Measurements from ENCODE around the gene TMIGD1. TPM values are rescaled to one million over a fixed set of nuclear protein-coding genes. Genes with fewer than 3 reads are reported as not detected.

TMIGD1 gene
- polyA plus RNA-seq (2013, experiment 1 of 2; ENCODE audit: insufficient read length) = not detected
- not detected for polyA plus RNA-seq (2013, experiment 2 of 2; ENCODE audit: insufficient read length)

- DNase-seq = no peak
Observed at GRCh38 chr17:30333503-30334360, at the start of gene TMIGD1. TMIGD1 (minus strand) TSS chr17:30334057; CDS start chr17:30332133, 1,924 bp downstream.

DNA sequence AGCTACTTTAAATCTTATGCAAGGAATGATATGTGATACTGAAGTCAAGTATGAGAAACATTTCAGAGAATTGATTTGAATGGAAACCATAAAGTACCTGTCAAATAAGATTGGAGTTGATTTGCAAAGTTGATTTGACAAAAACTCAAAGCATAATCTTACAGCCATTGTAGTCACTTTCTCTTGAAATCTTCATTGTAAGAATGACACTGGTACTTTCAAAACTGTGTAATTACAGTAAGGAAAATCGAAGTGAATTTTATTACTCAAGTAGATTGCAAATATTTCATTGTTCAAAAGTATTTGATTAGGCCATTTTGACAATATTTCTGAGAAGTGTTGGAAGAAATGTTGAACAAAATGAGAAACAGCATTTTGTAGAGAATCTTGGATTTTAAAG, 48.5 kb upstream of the TMIGD1 start:
- no peak for DNase-seq

DNA sequence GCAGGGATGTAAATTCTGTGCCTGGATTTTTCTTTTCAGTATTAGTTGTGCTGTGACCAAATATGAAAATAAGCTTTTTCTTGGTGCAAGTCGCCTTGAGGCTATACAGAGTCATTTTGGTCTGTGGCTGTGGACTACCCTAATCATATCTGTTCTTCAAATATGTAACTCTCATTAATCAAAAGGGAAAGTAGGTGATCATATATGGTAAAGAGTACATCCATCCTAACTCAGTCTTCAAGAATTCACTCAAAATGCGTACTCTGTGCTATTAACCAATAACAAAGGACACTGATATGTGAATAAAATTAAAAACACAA, 47.4 kb upstream of the TMIGD1 start:
- no peak for DNase-seq

- DNase-seq = no peak
Observed at GRCh38 chr17:30380643-30381339, 46.9 kb upstream of the TMIGD1 start.

DNA sequence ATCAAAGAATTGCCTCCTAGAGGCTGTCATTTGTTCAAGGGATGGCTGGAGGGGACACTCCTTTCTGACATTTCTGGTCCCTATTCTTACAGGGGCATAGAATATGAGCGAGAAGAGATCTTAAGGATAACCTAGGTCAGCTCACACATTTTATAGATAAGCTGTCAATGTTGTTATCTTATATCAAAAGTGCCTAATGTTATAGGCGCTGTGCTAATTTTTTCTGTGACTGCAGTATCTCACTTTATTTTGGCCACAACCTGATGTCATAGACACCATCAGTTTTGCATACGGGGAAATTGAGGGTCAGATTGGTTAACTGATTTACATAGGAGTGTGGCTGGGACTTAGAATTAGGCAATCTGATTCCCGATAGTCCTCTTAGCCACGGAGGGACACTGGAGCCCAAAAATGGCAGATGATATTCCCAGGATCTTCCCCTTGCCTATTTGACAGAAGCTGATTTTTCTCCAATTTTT, 46.1 kb upstream of the TMIGD1 start:
- no peak for DNase-seq

- no peak for DNase-seq
Observed at GRCh38 chr17:30379303-30379902, 45.5 kb upstream of the TMIGD1 start.

GRCh38 chr17:30378825-30379302, 45.0 kb upstream of the TMIGD1 start, which contains the start of gene CPD:
CPD (plus strand) TSS chr17:30378927; CDS start chr17:30378981, 54 bp downstream.
- peak; percentile 94 for DNase-seq

DNA sequence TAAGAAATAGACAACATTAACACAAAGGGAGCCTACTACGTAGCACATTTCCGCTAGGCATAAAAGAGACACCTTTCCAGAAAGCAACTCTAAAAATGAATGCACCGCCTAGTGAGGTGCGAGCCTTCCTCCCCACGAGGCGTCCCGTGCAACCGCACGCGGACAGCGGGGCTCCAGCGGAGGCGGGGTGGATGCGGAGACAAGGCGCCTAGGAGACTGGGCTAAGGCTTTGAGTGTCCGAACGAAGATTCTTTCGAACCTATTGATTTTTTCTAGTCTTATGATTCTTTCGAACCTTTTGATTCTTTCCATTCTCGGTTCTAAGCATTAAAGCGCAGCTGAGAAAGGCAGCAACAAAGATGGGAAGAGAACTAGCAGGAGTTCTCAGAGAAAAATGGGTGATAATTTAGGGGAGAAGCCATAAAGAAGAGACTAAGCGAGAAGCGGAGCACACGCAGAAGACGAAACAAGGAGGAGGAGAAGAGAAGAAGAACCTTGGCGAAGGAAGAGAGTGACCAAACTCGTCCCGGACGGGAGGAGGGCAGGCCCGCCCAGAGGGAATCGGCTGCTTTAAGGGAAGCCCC, 44.5 kb upstream of the TMIGD1 start:
- peak; percentile 21 for DNase-seq

DNA sequence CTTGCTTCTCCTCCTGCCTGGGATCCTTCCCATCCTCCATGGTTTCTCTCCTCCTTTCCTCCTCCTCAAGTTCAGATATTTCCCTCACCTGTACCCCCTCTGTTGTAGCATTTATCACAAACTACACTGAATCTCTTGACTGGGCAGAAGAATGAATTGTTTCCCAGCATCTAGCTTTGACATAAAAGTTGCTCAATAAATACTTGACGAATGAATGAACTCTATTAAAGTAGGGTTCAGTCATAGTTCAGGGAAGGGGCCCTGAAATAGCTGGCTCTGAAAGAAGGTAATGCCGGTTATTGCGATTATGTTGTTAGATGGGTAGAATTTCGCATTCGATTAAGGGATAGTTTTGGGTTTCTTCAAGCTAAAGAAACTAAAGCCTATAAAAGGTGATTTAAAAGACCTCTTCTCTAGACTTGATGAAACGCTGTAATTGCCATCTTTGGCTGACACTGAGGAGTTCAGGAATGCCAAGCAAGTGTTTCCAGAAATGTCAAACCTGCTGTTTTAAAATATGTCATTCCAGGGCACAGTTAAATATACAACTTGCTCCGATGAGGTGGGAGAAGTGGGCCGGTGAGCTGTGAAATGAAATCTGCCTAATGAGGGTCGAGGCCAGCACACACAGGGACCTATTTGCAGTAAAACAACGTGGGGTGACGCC, 43.9 kb upstream of the TMIGD1 start:
- DNase-seq = no peak

DNA sequence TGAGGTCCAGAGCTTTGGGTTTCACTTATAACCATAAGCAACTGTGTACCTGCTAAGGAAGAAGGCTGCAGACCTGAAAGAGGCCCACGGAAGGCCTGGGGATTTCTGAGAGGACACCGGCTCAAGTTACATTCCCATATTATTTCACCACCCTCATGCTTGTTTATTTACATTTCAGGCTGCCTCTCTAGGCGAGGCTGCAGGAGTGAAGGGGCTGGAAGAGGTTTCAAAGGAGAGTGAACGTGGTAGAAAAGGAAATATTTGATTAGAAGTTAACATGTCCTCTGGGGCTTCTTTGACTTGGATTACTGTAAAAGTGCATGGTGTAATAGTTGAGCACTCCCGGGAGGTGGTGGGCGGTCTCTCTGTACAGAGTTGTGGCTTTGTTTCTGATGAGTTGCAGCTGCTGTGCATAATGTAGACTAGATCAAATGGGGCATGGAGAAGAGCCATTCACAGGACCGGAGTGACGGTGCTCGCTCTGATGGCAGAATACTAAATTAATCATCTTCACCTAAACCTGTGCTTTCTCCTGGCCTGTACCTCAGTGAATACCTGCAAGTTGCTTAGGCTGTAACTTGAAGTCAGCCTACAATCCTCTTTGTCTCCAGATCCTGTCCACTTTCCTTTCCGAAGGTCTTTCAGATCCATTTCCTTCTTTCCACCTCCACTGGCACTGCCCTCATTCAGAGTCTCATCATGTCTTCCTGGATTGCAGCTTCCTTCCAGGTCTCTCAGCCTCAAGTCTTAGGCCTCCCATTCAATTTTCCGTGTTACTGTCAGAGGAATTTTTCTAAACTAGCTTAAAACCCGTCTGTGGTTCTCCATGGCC, 43.0 kb upstream of the TMIGD1 start:
- peak; percentile 82 for DNase-seq

DNA sequence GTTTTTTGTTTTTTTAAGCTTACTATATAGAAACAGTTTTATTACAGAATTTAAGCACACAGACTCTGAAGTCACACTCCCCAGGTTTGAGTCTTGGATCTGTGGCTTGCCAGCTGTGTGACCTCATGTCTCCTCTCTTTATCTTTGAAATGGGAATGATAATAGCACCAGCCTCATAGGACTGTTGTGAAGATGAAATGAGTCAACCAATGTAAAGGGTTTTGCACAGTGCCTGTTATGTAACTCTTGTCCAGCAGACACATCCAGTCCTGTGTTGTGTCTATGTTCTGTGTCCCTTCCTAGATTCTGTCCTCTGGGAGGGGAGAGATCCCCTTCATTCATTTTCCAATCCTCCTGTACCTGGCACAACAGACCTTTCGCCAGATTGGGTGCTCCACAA, 41.8 kb upstream of the TMIGD1 start:
- DNase-seq = no peak

DNA sequence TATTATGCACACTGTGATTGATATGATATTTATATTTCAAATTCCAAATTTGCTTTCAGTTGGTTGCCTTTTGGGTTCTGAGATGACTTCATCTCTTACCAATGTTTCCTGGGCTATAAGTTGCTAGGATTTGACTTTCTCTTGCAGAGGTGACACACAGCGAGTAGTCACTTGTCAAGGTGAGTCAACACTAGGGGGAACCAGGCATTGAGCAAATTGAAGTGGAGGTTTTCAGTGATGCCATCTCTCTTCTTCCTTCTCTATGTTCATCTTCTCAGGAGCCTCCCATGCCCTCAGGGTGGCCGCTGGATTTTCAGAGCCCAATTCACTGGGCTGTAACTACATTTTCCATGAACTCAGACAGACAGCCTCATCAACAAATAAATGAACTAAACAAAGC, 38.9 kb upstream of the TMIGD1 start:
- DNase-seq = no peak

GRCh38 chr17:30369995-30370394, 36.1 kb upstream of the TMIGD1 start:
- no peak for DNase-seq

- no peak for DNase-seq
Observed at GRCh38 chr17:30368912-30369720, 35.3 kb upstream of the TMIGD1 start.

DNA sequence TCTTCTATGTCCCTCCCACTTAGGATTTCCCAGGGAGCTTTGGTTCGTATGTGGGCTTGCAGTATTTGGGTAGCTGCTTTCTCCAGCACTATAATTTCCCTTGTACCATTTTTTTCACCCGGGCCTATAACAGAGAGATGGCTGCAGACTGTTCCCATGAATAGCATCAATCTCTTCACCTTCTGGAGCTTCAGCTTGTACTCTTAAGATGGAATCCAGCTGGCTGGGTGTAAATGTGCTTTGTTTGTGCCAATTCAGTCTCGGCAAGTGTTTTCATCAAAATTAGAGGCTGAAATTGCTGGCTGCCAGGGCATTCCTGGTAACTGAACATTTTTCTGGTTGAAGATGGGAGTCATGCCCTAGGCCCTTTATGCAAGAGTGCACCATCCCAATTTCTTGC, 32.7 kb upstream of the TMIGD1 start:
- no peak for DNase-seq

- DNase-seq = no peak
Observed at GRCh38 chr17:30363715-30364202, 29.9 kb upstream of the TMIGD1 start.

- DNase-seq = no peak
Observed at GRCh38 chr17:30361766-30362279, 28.0 kb upstream of the TMIGD1 start.

DNA sequence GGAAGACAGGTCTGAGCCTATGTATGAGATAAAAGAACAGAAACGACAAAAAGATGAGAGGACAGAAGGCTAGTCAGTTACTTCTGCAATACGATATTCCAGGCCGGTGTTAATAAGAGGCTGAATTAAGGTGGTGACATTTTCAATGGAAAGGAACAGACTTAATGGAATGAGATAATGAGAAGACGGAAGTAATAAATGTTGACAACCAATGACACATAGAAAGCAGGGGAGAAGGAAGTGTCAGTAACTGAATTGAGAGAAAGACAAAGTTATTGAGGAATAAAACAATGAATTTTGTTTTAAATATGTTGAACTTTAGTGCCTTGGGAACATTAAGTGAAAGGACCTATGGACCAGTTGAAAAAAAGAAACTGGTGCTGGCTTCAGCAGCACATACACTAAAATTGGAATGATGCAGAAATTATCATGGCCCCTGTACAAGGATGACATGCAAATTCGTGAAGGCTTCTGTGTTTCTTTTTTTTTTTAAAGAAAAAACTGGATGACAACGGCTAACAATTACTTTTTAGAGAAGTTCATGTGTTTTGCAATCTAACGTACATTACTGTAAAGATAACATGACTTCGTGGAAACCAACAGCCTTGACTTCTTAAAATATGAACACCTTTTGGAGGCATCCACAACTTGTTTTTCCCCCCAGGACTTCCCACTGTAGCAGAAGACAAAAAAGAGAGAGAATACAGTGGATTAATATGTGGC, 26.4 kb upstream of the TMIGD1 start:
- DNase-seq = no peak
